ENCODE results near the gene ERMAP. TPM values are rescaled to one million over a fixed set of nuclear protein-coding genes. Genes with fewer than 3 reads are reported as not detected.

Gene ERMAP
- total and polyA plus RNA-seq, 3 donors from 2014 or later, result 10.6 to 14.0 (median 11.7) TPM

- H3K9me3 ChIP-seq, result no peaks in the 10 kb centered on the region
- peaks cover 9% of the 10 kb centered on the region for H3K4me1 ChIP-seq
- TF ChIP-seq POLR2A (IDR thresholded peaks at IDR 0.05), result no peak
- TF ChIP-seq, protein P1, sequence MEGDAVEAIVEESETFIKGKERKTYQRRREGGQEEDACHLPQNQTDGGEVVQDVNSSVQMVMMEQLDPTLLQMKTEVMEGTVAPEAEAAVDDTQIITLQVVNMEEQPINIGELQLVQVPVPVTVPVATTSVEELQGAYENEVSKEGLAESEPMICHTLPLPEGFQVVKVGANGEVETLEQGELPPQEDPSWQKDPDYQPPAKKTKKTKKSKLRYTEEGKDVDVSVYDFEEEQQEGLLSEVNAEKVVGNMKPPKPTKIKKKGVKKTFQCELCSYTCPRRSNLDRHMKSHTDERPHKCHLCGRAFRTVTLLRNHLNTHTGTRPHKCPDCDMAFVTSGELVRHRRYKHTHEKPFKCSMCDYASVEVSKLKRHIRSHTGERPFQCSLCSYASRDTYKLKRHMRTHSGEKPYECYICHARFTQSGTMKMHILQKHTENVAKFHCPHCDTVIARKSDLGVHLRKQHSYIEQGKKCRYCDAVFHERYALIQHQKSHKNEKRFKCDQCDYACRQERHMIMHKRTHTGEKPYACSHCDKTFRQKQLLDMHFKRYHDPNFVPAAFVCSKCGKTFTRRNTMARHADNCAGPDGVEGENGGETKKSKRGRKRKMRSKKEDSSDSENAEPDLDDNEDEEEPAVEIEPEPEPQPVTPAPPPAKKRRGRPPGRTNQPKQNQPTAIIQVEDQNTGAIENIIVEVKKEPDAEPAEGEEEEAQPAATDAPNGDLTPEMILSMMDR (IDR thresholded peaks at IDR 0.05), result no peak
- intact Hi-C loops (cut with DNase I; ENCODE audit: low total_unique reads), result no loop called here
- H3K4me3 ChIP-seq, result no peak overlapping the region
- WGBS, 2 donors, result 57 to 74% methylated on average over 6 of the region's 6 CpGs
- no peak for DNase-seq
- no peaks in the 10 kb centered on the region for H3K27me3 ChIP-seq
- H3K27ac ChIP-seq, result no peak overlapping the region
- no peaks in the 10 kb centered on the region for H3K36me3 ChIP-seq (ENCODE audit: low read depth, missing control alignments)
These were observed 31.0 kb downstream of the ERMAP start for GRCh38 chr1:42847721-42848460.

DNA sequence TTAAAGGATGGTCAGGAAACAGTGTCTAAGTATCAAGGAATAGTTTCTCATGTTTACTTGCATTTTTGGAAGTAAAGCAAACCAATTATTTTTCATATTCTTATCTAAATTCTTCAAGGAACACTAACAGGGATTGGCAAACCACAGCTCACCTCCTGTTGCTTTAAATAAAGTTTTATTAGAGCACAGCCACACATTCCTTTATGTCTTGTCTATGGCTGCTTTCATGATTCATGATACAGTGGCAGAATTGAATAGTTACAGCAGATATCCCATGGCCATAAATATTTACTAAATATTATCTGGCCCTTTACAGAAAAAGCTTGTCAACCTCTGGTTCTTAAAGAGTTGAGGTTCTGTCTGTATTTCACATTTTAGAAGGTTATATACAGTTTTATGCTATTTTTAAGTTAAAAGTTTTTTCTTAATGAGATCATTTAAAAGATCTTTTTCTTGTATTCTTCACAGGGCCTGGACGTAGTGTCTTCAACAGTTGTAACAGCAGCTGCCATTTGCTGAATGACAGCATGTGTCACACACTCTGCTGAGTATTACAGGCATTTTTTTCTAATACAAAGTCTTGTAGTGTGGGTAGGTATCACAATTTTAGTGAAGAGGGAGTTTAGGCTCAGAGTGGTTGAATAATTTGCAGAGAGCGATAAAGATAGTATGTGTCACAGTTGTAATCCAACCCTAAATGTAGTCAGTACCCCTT, 32.1 kb downstream of the ERMAP start:
- intact Hi-C loops (cut with DNase I; ENCODE audit: low total_unique reads), result no loop called here
- Histone ChIP-seq H3K36me3 (ENCODE audit: low read depth, missing control alignments) (no peaks in the 10 kb centered on the region), H3K4me3 (no peak overlapping the region), H3K9me3 (no peaks in the 10 kb centered on the region), H3K27ac (no peak overlapping the region), H3K4me1 (peaks cover 9% of the 10 kb centered on the region), H3K27me3 (no peaks in the 10 kb centered on the region)
- no peak for DNase-seq
- 93 to 94% methylated on average over 2 of the region's 2 CpGs for WGBS, 2 donors
- no peak for TF ChIP-seq POLR2A (IDR thresholded peaks at IDR 0.05)
- TF ChIP-seq, protein P1 (IDR thresholded peaks at IDR 0.05), result no peak

DNA sequence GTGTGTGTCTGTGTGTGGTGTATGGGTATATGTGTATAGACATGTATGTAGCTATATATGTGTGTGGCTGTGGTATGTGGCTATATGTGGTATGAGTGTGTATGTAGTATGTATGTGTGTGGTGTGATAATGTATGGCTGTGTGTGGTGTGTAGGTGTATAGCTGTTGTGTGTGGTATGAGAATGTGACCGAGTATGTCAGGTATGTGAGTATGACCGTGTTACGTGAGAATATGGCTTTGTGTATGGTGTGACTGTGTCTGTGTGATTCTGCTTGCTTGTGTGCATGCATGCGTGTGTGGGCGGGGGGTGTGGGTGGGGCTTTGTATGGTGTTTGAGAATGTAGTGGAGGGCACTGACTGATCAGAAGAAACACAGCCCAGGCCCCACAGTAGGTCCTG, 33.0 kb downstream of the ERMAP start:
- no peaks in the 10 kb centered on the region for H3K36me3 ChIP-seq (ENCODE audit: low read depth, missing control alignments)
- H3K4me1 ChIP-seq, result peaks cover 9% of the 10 kb centered on the region
- no peak overlapping the region for H3K4me3 ChIP-seq
- DNase-seq, result no peak
- H3K9me3 ChIP-seq, result no peaks in the 10 kb centered on the region
- TF ChIP-seq POLR2A (IDR thresholded peaks at IDR 0.05), result no peak
- TF ChIP-seq, protein P1 (IDR thresholded peaks at IDR 0.05), result no peak
- no peaks in the 10 kb centered on the region for H3K27me3 ChIP-seq
- no peak overlapping the region for H3K27ac ChIP-seq
- intact Hi-C loops (cut with DNase I; ENCODE audit: low total_unique reads), result no loop called here
- 88 to 97% methylated on average over 5 of the region's 5 CpGs for WGBS, 2 donors

DNA sequence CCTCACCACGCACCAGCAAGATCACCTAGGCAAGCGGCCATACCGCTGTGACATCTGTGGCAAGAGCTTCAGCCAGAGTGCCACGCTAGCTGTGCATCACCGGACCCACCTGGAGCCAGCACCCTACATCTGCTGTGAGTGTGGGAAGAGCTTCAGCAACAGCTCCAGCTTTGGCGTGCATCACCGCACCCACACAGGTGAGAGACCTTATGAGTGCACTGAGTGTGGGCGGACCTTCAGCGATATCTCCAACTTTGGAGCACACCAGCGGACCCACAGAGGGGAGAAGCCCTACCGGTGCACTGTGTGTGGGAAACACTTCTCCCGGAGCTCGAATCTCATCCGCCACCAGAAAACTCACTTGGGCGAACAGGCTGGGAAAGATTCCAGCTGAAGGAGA, 34.5 kb downstream of the ERMAP start:
- Histone ChIP-seq H3K9me3 (no peaks in the 10 kb centered on the region), H3K27ac (no peak overlapping the region), H3K27me3 (no peaks in the 10 kb centered on the region), H3K4me1 (peaks cover 3% of the 10 kb centered on the region), H3K4me3 (no peak overlapping the region), H3K36me3 (ENCODE audit: low read depth, missing control alignments) (no peaks in the 10 kb centered on the region)
- no peak for DNase-seq
- TF ChIP-seq, protein P1 (IDR thresholded peaks at IDR 0.05), result no peak
- no peak for TF ChIP-seq POLR2A (IDR thresholded peaks at IDR 0.05)
- intact Hi-C loops (cut with DNase I; ENCODE audit: low total_unique reads), result no loop called here
- 97 to 100% methylated on average over 8 to 15 of the region's 15 CpGs for WGBS, 2 donors
